Panc1 (cell line): ENCODE results near the gene SCG2.

Source experiments
- POLR2AphosphoS5 ChIP-seq: IDR thresholded peaks from 2 replicates; pipeline ENCODE4 v1.6.1; 2012; ENCODE audit warnings: mild to moderate bottlenecking, low read depth, low read length, moderate library complexity
- REST ChIP-seq, 2 experiments: IDR thresholded peaks; 2 replicates each; pipeline ENCODE4 v1.6.1; 2011 to 2012; ENCODE audit warnings: low read depth in 2 of 2, control low read depth in 1 of 2, low read length in 1 of 2, mild to moderate bottlenecking in 1 of 2, moderate library complexity in 1 of 2; ENCODE audit not compliant: insufficient read depth in 1 of 2
- SIN3A ChIP-seq: IDR thresholded peaks from 2 replicates; pipeline ENCODE4 v1.6.1; 2012; ENCODE audit warnings: low read depth, mild to moderate bottlenecking, low read length, moderate library complexity, borderline replicate concordance; ENCODE audit not compliant: insufficient read depth
- TCF7L2 ChIP-seq: IDR thresholded peaks from 2 replicates; pipeline ENCODE4 v1.6.1; 2011; ENCODE audit warnings: mild to moderate bottlenecking, low read depth, low read length, inconsistent platforms
- TF ChIP-seq, protein P1 (sequence below): fragments of 450-650 bp; IDR thresholded peaks from 2 replicates; pipeline ENCODE4 v1.5.1; 2017; ENCODE audit warnings: mild to moderate bottlenecking

- TF ChIP-seq, protein P1, sequence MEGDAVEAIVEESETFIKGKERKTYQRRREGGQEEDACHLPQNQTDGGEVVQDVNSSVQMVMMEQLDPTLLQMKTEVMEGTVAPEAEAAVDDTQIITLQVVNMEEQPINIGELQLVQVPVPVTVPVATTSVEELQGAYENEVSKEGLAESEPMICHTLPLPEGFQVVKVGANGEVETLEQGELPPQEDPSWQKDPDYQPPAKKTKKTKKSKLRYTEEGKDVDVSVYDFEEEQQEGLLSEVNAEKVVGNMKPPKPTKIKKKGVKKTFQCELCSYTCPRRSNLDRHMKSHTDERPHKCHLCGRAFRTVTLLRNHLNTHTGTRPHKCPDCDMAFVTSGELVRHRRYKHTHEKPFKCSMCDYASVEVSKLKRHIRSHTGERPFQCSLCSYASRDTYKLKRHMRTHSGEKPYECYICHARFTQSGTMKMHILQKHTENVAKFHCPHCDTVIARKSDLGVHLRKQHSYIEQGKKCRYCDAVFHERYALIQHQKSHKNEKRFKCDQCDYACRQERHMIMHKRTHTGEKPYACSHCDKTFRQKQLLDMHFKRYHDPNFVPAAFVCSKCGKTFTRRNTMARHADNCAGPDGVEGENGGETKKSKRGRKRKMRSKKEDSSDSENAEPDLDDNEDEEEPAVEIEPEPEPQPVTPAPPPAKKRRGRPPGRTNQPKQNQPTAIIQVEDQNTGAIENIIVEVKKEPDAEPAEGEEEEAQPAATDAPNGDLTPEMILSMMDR, result no peak
- TF ChIP-seq REST (IDR thresholded peaks at IDR 0.05; ENCODE audit: insufficient read depth in 1 of 2, low read depth in 2 of 2, low read length in 1 of 2) (no peak), TCF7L2 (no peak), POLR2AphosphoS5 (no peak), SIN3A (no peak)
These were observed 41.1 kb upstream of the SCG2 start for GRCh38 chr2:223643309-223643708.
